A204.1 (cell line): ENCODE results near the gene DCDC2B.

Experiments used
- FAIRE-seq: peaks from 2 replicates; lab custom pipeline; 2012; peaks lifted over from hg19 to GRCh38; lab: Jason Lieb, UNC

DCDC2B gene

GRCh38 chr1:32223683-32224082, 14.8 kb downstream of the DCDC2B start:
- no peak for FAIRE-seq

DNA sequence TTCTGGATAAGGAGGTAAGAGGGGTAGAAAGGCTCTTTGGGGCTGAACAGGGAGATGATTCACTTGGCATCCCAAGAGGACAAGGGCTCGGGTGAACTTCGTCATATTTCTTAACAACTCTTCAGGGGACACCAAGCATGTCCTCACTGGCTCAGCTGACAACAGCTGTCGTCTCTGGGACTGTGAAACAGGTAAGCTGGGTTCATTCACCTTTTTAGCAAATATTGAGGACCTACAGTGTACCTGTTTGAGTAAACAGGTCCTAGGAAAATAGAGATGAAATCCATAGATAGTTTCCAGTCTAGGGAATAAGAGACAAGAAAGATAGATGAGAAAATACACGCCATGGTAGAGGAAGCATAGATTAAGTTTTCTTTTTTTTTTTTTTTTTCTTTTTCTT, 15.4 kb downstream of the DCDC2B start:
- FAIRE-seq, result no peak

- no peak for FAIRE-seq
Observed at GRCh38 chr1:32228771-32229170, 19.9 kb downstream of the DCDC2B start.

- no peak for FAIRE-seq
Observed at GRCh38 chr1:32231843-32232432, 23.0 kb downstream of the DCDC2B start.

GRCh38 chr1:32232558-32233304, 23.8 kb downstream of the DCDC2B start:
- no peak for FAIRE-seq

DNA sequence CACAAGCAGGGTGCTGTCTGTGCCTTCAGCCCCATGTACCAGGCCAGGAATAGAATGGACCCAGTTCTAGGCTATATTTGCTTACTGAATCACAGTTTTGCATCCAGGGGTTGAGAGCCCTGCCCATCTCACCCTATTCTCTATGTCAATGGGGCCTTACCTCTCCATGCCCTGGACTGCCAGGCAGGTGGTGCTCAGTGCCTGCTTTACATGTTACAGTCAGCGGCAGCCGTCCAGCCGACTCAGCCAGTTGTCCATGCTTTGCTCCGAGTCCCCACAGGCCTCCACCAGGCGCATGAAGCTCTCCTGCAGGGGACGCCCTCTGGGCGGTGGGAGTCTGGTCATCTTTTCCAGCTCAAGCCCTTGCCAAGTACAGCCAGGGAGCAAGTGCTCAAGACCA, 25.9 kb downstream of the DCDC2B start:
- no peak for FAIRE-seq

DNA sequence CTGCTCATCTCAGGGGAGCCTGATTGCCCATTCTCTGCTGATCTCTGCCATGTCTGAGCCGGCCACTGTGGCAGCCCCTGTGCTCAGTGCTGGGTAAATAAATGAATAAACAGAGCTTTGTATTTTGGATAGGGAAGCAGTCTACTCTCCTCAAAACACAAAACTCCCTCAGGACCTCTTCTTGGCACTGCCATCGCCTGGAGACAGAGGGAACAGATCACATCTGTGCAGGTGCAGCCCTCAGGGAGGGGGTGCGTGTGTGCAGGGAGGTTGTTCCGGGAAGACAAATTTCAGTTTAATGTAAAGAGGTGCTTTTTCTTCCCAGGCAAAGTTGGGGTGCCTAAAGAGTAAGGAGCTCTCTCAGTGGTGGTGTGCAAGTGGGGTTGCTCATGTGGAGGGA, 30.4 kb downstream of the DCDC2B start:
- no peak for FAIRE-seq

GRCh38 chr1:32239790-32240139, 30.9 kb downstream of the DCDC2B start:
- FAIRE-seq, result no peak

- no peak for FAIRE-seq
Observed at GRCh38 chr1:32240140-32240951, 31.5 kb downstream of the DCDC2B start.

GRCh38 chr1:32241001-32241763, 32.3 kb downstream of the DCDC2B start:
- no peak for FAIRE-seq

DNA sequence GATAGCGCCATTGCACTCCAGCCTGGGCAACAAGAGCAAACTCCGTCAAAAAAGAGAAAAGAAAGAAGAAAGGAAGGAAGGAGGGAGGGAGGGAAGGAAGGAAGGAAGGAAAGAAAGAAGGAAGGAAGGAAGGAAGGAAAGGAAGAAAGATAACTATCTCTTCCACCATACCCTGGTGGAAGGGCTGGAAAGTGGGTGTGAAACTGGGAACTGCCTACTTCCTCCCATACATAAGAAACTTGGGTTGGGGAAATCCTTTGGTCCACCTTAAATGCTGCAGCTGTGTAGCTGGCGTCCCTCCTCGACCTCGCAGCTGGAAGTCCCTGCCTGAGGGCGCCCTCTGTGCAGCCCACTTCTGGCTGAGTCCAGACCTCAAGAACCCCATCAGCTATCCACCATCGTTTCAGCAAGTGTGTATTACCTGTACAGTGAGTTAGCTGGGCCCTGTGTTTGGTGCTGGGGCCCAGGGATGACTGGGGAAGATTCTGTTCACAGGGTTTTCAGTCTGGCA, 33.5 kb downstream of the DCDC2B start:
- no peak for FAIRE-seq

GRCh38 chr1:32246888-32247273, 38.0 kb downstream of the DCDC2B start, which contains the start of gene FAM167B:
Gene FAM167B, plus strand, starts transcription at chr1:32247222. Its CDS starts 200 bp downstream, at chr1:32247422.
- FAIRE-seq, result no peak

- FAIRE-seq, result no peak
Observed at GRCh38 chr1:32247452-32247851, 38.6 kb downstream of the DCDC2B start.

GRCh38 chr1:32247983-32248889, 39.3 kb downstream of the DCDC2B start:
- FAIRE-seq, result no peak

DNA sequence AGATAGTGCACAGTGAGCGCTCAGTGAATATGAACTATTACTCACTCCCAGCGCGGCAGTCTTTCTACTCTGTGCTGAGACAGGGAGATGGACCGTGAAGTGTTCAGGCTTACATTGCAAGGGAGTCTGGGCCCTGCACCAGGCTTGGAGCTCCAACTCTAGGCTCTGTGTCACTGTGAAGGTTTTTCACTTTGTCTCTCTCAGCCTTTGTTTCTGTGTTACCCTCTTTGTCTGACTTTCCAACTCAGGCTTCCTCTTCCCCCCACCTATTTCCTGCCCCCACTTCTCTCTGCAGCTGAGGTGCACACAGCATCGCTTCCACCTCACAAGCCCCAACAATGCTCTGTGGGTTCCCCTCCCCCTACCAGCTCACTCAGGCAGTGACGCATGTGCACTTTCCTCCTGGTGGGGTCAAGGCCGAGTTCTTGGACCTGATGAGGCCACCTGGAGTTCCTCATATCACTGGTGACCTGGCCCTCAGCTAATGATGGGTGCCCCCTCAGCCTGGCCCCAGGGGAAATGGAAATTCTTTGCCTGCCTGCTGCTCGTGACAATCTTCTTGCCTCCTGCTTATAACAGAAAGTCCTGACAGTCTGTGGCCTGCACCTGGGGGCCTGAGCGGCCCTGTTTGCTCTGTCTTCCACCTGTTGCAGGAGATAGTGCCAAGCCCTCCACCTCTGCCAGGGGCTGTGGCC, 41.1 kb downstream of the DCDC2B start:
- FAIRE-seq, result no peak

DNA sequence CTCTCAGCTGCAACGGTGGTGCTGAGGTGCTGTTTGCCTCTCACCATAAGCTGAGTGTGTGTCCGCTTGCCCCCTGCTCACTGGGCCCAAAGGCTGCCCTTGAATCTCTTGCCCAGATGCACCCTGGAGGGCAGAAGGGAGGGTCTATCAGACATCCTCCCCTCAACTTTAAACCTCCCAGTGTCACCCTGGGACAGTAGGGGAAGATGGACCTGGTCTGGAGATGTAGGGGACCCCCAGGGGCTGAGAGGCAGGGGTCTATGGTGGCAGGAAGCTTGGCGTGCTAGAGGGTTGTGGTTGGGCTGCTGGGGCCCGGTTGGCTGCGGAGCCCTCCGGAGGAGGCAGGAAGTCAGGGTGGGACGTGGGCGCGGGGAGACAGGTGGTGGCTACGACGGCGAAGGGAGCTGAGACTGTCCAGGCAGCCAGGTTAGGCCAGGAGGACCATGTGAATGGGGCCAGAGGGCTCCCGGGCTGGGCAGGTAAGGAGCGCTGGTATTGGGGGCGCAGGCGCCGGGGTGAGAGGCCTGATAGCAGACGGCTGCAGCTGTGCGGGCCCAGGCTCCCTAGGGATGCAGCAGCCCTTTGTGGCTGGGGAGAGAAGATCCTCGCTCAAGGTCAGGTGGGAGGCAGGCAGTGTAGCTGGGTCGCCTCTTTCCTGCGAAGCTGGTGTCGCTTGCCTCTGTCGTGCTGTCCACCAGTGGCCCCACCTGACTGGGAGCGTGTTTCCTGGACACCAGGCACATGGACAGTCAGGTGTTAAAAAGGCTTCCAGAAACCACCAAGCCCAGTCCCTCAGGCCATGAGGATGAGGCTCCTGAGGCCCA, 42.2 kb downstream of the DCDC2B start, which contains the start of gene LCK:
TSS of gene LCK (plus strand) at position 373 of the 824 bp plus-strand sequence. CDS start 23,065 bp downstream, outside the sequence.
- FAIRE-seq, result no peak

DNA sequence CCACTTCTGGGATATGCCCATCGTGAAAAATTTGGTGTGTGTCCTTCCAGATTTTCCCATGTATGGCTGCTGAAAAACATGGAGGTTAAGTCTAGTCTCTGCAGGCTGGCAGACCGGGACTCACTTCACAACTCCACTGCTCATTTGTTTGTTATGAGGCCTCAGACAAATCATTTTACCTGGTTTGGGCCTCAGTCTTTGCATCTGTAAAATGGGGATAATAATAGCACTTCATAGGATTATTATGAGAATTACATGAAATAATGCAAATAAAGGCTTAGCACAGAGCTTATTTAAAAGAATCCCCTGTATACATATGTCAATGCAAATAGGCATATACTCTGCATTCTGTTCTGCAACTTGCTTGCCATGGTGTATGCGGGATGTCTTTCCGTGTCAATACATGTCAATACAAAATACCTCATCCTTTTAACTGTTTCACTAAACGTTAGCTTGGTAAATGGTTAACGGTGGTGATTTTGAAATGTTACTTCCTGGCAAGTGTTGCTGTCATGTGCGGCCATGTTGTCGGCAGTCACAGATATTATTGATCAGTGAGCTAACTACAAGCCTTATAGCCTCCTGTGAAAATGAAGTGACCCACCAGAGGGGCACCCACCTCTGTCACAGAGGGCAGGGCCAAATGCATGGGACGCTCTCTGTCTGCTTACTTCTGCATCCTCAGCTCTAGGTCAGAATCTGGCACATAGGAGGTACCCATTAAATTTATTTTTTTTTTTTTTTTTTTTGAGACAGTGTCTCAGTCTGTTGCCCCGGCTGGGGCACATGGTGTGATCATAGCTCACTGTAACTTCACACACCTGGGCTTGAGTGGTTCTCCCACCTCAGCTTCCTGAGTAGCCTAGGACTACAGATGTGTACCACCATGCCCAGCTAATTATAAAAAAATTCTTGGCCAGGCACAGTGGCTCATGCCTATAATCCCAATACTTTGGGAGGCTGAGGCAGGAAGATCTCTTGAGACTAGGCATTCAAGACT, 46.5 kb downstream of the DCDC2B start:
- FAIRE-seq, result no peak
